NOMO-1 (cell line): ENCODE data around the gene SNX30.

Experiments used
- DNase-seq, 2 experiments: peaks; one replicate each; lab custom pipeline; 2025; ENCODE audit not compliant: unreplicated experiment in 2 of 2; lab: John Stamatoyannopoulos, UW

The SNX30 gene

DNA sequence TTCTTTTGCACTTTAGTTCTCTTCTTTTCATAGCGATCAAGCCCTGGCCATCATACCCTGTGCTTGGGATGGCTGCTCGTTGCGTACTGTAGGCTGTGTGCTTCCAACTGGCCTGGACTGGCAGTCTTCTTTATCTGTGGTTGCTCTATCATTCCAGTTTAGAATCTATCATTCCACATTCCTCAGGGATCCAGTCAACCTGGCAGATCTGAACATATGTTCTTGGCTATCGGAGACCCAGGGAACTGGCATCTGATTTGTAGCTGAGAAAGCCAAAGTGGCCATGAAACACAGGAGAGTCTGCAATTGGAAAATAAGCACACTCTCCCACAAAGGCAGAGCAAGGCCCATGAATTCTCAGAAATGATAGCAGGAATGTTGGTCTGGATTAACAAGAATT, 162.8 kb downstream of the SNX30 start:
- no peak for DNase-seq

DNA sequence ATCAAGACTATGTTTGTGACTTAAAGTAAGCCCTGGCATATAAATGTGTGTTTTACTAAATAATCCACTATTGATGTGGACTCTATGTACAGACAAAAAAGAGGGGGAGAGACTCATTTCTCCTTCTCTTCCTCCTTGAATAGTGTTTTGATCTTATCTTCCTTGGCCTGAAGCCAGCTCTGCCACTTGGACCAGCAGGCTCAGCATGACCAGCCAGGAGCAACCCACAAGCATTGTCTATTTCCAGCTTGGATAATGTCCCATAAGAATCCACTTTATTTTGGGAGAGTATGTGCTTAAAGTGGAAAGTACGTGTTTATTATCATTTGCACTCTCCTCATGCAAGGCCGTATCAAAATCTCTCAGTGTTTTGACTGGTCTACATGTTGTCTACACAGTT, 164.0 kb downstream of the SNX30 start:
- no peak for DNase-seq

DNA sequence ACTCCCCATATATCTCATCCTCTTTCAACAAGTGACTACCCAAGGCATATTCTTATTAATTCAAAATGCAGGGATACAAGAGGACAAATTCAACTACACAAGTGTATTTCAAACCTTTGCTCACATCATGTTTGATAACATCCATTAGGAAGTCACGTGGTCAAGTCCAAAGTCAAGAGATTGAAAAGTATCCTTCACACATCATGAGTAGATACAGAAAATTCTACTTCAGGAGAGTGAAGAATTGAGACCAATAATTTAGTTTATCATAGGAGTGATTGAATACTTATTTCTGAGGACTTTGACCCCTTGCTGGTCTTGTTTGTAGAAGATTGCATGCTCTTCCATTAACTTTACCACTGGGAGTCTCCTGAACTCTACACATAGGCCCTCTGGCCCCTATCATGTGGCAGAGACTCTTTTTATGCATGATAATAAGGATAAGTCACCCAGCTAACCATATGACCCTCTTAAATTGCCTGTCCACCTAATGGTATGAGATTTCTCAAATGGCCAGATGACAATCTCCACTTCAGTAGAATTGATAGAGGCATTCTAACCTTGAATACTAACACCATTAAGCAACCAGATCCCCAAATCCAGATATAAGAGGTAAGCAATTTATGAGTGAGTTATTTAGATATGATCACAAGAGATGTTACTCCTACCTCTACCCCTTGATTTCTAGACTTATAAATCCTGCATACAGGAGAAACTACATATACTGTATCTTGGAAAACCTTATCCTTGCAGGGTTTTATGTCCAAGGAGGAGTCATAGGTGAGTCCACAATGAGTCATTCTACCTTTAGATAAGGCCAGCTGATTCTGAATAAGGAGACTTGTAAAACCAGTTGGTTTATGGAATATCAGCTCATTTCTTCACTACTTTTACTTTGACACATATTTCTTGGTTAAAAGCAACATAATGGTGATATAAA, 166.8 kb downstream of the SNX30 start:
- no peak for DNase-seq

DNA sequence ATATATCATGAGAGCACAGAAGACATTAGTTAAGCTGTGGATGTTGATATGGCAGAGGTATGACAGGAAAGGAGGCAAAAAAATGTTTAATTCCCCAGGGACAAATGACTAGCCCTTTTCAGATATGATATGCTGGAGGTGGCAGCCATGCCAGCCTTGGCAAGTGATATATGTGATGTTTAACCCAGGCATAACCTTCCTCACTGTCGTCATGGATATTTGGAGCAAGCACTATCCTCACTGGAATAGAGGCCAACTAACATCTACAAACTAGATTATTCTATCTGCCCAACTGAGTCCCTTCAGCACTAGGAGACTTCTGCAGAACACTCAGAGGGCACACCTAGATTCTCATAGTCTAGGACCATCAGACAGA, 167.4 kb downstream of the SNX30 start:
- DNase-seq: no peak

DNA sequence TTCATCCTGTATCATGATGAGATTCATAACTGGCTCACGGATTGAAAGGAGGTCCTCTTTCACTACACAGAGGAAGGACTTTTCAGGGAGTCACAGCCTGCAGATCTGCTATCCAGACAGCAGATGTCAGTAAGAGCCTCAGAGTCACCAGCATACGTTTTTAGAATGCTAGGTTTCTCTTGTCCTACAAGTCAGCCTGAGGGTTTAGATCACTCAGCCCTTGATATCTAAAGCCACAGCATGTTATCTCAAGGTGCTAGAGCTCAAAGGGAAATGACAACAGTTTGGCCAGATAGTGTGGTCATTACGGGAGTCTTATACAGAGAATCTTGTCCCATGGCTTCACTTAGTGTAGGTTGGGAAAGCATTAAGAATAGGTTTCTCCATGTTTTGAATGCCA, 171.0 kb downstream of the SNX30 start:
- peak in 1 of 2 experiments; percentile 57 for DNase-seq
